Small intestine (tissue), 7 donors: Measurements from ENCODE around the gene TAOK1. TPM values are rescaled to one million over a fixed set of nuclear protein-coding genes. Genes with fewer than 3 reads are reported as not detected.

Experiments
- DNase-seq, 2 donors: peaks; one replicate each; pipeline versions ENCODE4 v3.0.0 to v3.0.0-alpha.2; 2013
- FAIRE-seq: peaks from 2 replicates; lab custom pipeline; 2012; peaks lifted over from hg19 to GRCh38; lab: Jason Lieb, UNC
- H3K27ac ChIP-seq, 3 donors: one replicate each; pipeline ENCODE4 v1.5.1; 2013; ENCODE audit warnings: low read length in 2 of 3, mild to moderate bottlenecking in 2 of 3, control low read depth in 1 of 3, inconsistent platforms in 1 of 3, low read depth in 1 of 3, moderate library complexity in 1 of 3
- H3K27me3 ChIP-seq, 3 donors: one replicate each; pipeline ENCODE4 v1.6.1; 2013; ENCODE audit warnings: low read length in 3 of 3, inconsistent platforms in 1 of 3; ENCODE audit not compliant: control insufficient read depth in 3 of 3, insufficient read depth in 3 of 3
- H3K36me3 ChIP-seq, 3 donors: one replicate each; pipeline ENCODE4 v1.6.1; 2013; ENCODE audit warnings: low read length in 3 of 3, inconsistent platforms in 1 of 3, low read depth in 1 of 3, mild to moderate bottlenecking in 1 of 3, moderate library complexity in 1 of 3; ENCODE audit not compliant: control insufficient read depth in 3 of 3, insufficient read depth in 2 of 3
- H3K4me1 ChIP-seq, 3 donors: one replicate each; pipeline ENCODE4 v1.6.1; 2013; ENCODE audit warnings: low read length in 2 of 3, inconsistent platforms in 1 of 3, low read depth in 1 of 3, mild to moderate bottlenecking in 1 of 3, moderate library complexity in 1 of 3; ENCODE audit not compliant: control insufficient read depth in 3 of 3, insufficient read depth in 2 of 3
- H3K4me3 ChIP-seq, 3 donors: one replicate each; pipeline ENCODE4 v1.5.1; 2013; ENCODE audit warnings: low read length in 3 of 3, control low read depth in 1 of 3, inconsistent platforms in 1 of 3, low read depth in 1 of 3, mild to moderate bottlenecking in 1 of 3, moderate library complexity in 1 of 3
- H3K9me3 ChIP-seq, 2 donors: one replicate each; pipeline ENCODE4 v1.6.1; 2013; ENCODE audit warnings: low read depth in 1 of 2, low read length in 1 of 2; ENCODE audit not compliant: control insufficient read depth in 2 of 2, insufficient read depth in 1 of 2
- WGBS, 3 donors: extraction: QIAGEN DNeasy Blood & Tissue Kit; methylation state at CpG; one replicate each; pipeline ENCODE4 v1.1.7; 2013; 5-methylcytosine and 5-hydroxymethylcytosine counted together
- polyA plus RNA-seq, 4 donors: library from polyadenylated mRNA; stranded (reverse) in 3 of 4; unstranded in 1 of 4; fragments of 200-250 nt in 3 of 4; fragments of 120-200 nt in 1 of 4; gene quantifications; one replicate each; pipeline versions ENCODE4 v1.2.1 to v1.2.3, GENCODE V29; 2013
- donor health status: healthy with polysubstance abuse.
- donor health status: control.
- donor health status: control.
- donor health status: Bipolar disorder and iron deficiency.
- donor health status: healthy.

Gene TAOK1
- polyA plus RNA-seq, 4 donors: 4.1 to 18.8 (median 5.9) TPM

DNA sequence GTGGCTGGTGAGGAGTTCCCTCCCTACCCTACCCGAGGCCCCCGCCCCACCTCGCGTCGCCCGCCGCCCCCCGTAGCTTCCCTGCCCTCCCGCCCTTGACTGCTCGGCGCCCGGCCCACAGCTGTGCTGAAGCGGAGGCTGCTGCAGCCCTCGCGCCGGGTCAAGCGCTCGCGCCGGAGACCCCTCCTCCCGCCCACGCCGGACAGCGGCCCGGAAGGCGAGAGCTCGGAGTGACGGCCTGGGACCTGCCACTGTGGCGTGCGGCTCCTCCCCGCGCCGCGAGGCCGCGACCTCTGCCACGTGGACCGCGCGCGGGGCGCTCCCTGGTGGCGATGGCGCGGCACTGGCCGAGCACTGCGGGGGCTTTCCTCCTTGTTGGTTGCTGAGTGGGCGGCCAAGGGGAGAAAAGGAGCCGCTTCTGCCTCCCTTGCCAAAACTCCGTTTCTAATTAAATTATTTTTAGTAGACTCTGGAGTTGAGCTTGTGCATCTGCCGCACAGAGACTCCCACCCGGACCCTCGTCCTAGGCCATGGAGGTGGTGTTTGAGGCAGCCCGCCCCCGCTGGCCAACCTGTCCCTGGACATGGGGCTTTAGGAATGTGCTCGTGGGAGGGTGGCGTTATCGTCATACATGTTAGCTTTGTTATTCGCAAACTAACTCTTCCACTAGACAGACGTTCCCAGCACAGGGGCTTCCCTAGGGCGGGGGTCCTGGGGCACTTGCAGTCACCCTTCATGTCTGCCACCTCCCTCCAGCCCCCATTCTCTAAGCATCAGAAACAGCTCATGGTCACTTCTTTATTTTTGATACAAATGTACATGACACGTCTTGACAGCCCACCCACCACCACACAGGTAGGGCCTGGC lies 182.8 kb downstream of the TAOK1 start:
- 38 to 68% (median 56%) methylated on average over 47 to 62 of the region's 62 CpGs for WGBS, 3 donors
- peak overlapping the region in 1 of 3 donors; percentile 94 for H3K27ac ChIP-seq
- H3K27me3 ChIP-seq: no peaks in the 10 kb centered on the region
- DNase-seq (peak in 1 of 2 donors; percentile 74), FAIRE-seq (no peak)
- H3K36me3 ChIP-seq: peaks cover 0 to 78% (median 5%) of the 10 kb centered on the region in 3 donors
- no peaks in the 10 kb centered on the region for H3K9me3 ChIP-seq
- H3K4me3 ChIP-seq: no peak overlapping the region
- peaks cover 0 to 60% (median 5%) of the 10 kb centered on the region in 3 donors for H3K4me1 ChIP-seq

GRCh38 chr17:29573558-29573869 lies 183.4 kb downstream of the TAOK1 start:
- WGBS, 3 donors: 76 to 92% (median 80%) methylated on average over 6 of the region's 6 CpGs
- H3K36me3 ChIP-seq: peaks cover 0 to 84% (median 5%) of the 10 kb centered on the region in 3 donors
- DNase-seq: no peak
- no peak for FAIRE-seq
- no peaks in the 10 kb centered on the region for H3K27me3 ChIP-seq
- H3K27ac ChIP-seq: peak overlapping the region in 1 of 3 donors; percentile 94
- peaks cover 0 to 60% (median 5%) of the 10 kb centered on the region in 3 donors for H3K4me1 ChIP-seq
- no peaks in the 10 kb centered on the region for H3K9me3 ChIP-seq
- H3K4me3 ChIP-seq: no peak overlapping the region

DNA sequence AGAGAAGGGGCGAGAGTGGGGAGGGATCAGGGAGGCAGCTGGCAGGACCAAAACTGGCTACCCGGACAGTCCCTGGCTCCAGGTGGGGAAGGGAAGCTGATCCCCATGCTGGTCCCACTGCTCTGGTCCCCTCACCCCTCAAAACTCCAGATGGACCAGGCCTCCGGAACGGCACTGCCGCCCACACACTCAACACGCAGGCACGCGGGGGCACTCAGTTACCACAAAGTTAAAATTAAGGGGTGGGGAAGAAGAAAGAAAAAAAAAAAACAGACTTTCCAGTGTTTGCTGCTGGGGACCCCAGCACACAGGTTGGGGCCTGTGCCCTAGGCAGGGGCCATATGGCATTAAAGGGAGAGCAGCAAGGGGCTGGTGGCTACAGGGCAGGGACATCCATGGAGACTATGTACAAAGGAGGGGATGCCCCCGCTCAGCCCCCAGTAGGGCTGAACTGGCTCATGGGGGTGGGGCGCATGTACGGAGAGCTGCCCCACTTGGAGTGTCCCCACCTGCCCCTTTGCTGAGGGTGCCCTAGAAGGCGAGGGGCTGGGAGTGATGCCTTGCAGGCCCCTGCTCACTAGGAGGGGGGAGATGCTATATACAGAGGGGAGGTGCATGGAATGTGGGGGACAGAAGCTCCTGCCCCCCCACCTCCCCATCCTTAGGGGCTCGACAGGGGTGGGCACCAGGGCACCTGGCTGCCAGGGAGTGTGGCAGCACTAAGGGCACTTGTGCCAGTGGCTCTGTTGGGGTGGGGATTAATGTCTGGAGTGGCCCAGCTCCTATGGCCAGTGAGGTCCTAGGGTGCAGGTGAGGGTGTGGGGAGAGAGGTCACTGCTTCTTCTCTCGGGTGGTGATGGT lies 183.9 kb downstream of the TAOK1 start:
- Histone ChIP-seq H3K36me3 (peaks cover 0 to 89% (median 5%) of the 10 kb centered on the region in 3 donors), H3K4me1 (peaks cover 0 to 58% (median 4%) of the 10 kb centered on the region in 3 donors), H3K27ac (peak overlapping the region; percentile 18 to 94 (median 46)), H3K9me3 (no peaks in the 10 kb centered on the region), H3K27me3 (no peaks in the 10 kb centered on the region), H3K4me3 (no peak overlapping the region)
- 77 to 84% (median 78%) methylated on average over 12 to 14 of the region's 14 CpGs for WGBS, 3 donors
- DNase-seq (no peak), FAIRE-seq (no peak)

- FAIRE-seq: no peak
- Histone ChIP-seq H3K27me3 (no peaks in the 10 kb centered on the region), H3K4me1 (peaks cover 0 to 50% (median 2%) of the 10 kb centered on the region in 3 donors), H3K9me3 (no peaks in the 10 kb centered on the region), H3K27ac (peak overlapping the region; percentile 18 to 94 (median 46)), H3K4me3 (no peak overlapping the region), H3K36me3 (peaks cover 0 to 91% (median 5%) of the 10 kb centered on the region in 3 donors)
- WGBS, 3 donors: 17 to 66% (median 28%) methylated on average over 16 to 17 of the region's 17 CpGs
- peak; percentile 93 to 96 for DNase-seq
Measured at GRCh38 chr17:29574732-29575510, 184.8 kb downstream of the TAOK1 start.

- H3K9me3 ChIP-seq: no peaks in the 10 kb centered on the region
- H3K36me3 ChIP-seq: peaks cover 0 to 94% (median 5%) of the 10 kb centered on the region in 3 donors
- WGBS, 3 donors: 89 to 93% (median 89%) methylated on average over 28 of the region's 28 CpGs
- peak overlapping the region in 2 of 3 donors; percentile 13 to 80 for H3K27ac ChIP-seq
- DNase-seq (no peak), FAIRE-seq (no peak)
- peaks cover 0 to 50% (median 2%) of the 10 kb centered on the region in 3 donors for H3K4me1 ChIP-seq
- H3K4me3 ChIP-seq: no peak overlapping the region
- no peaks in the 10 kb centered on the region for H3K27me3 ChIP-seq
Measured at GRCh38 chr17:29575511-29576213, 185.5 kb downstream of the TAOK1 start.

DNA sequence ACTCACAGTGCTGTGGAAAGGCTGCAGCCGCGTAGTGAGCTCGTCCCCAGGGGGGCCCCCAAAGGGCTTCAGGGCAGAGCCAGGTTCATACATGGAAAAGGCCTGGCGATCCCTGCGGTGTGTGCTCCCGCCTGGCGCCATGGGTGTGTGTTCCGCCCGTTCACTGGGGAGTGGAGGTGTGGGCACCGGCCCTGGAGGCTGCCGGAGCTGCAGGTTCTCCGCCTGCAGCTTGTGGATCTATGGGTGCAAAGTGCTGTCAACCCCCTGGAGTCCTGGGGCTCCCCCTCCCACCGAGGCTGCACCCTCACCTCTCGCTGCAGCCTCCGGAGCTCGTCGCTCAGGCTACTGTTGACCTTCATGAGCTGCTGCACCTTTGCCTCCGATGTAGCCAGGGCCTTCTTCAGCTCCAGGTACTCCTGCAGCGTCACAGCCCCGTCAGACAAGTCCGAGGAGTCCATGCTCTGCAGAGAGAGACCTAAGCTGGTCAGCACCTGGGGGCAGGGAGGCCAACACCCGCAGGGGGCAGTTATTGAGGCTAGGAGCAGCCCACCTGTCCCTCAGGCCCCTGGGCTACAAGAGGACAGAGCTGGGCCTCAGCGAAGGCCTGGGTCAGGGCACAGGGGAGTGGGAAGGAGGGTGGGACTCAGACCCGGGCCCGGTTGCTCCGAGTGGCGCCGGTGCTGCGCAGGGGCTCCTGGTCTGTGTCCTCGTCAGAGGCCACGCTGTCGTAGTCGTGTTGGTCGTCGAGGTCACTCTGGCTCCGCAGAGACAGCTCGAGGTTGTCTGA lies 186.2 kb downstream of the TAOK1 start:
- DNase-seq (no peak), FAIRE-seq (no peak)
- Histone ChIP-seq H3K27me3 (no peaks in the 10 kb centered on the region), H3K4me3 (no peak overlapping the region), H3K27ac (no peak overlapping the region), H3K9me3 (no peaks in the 10 kb centered on the region), H3K36me3 (peaks cover 1 to 94% (median 5%) of the 10 kb centered on the region in 3 donors), H3K4me1 (peaks cover 0 to 49% (median 2%) of the 10 kb centered on the region in 3 donors)
- 92 to 96% (median 93%) methylated on average over 37 of the region's 37 CpGs for WGBS, 3 donors

DNA sequence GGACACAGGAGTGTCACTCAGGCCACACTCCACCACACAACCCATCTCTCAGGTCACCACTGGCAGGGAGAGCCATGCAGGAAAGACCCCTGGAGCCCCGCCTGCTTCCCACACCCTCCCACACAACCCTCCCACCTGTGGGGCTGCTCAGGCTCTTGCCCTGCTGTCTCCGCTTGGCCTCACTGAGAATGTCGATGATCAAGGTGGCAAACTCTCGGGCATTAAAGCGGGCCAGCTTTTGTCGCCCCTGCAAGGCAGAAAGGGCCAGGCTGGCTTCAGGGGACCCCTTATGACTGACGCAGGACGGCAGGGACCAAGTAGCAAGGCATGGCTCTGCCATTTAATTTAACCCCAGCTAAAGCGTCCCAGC lies 186.8 kb downstream of the TAOK1 start:
- Histone ChIP-seq H3K9me3 (no peaks in the 10 kb centered on the region), H3K4me3 (no peak overlapping the region), H3K27me3 (no peaks in the 10 kb centered on the region), H3K4me1 (peaks cover 0 to 44% (median 2%) of the 10 kb centered on the region in 3 donors), H3K36me3 (peaks cover 2 to 94% (median 5%) of the 10 kb centered on the region in 3 donors), H3K27ac (no peak overlapping the region)
- DNase-seq (no peak), FAIRE-seq (no peak)
- WGBS, 3 donors: 94 to 96% (median 95%) methylated on average over 9 of the region's 9 CpGs
